HepG2 (cell line): ENCODE results near the gene FAM20A. TPM values are rescaled to one million over a fixed set of nuclear protein-coding genes. Genes with fewer than 3 reads are reported as not detected.

Source experiments
- ASH2L ChIP-seq: fragments of 300-600, 200-600 bp; sonication (generic); IDR thresholded peaks from 2 replicates; pipeline ENCODE4 v1.7.0; 2017; ENCODE audit warnings: low read depth, mild to moderate bottlenecking, moderate library complexity, mixed read lengths, low read length; ENCODE audit not compliant: insufficient read length
- ATAD3A ChIP-seq: sonication (generic); formaldehyde crosslinking; IDR thresholded peaks from 2 replicates; pipeline ENCODE4 v1.4.0; 2020; ENCODE audit warnings: missing genetic modification reagents
- CSRNP2 ChIP-seq: sonication (generic); formaldehyde crosslinking; conservative IDR thresholded peaks from 2 replicates; pipeline ENCODE4 v1.8.0; 2022; ENCODE audit warnings: low read depth, missing genetic modification reagents
- DRAP1 ChIP-seq: IDR thresholded peaks from 2 replicates; pipeline ENCODE4 v1.6.1; 2016; ENCODE audit warnings: missing genetic modification reagents, missing compliant biosample characterization
- MEF2D ChIP-seq: sonication (generic); formaldehyde crosslinking; IDR thresholded peaks from 2 replicates; pipeline ENCODE4 v1.5.1; 2020; ENCODE audit warnings: mild to moderate bottlenecking, missing genetic modification reagents
- MEIS1 ChIP-seq: sonication (generic); formaldehyde crosslinking; IDR thresholded peaks from 2 replicates; pipeline ENCODE4 v1.9.0; 2021; ENCODE audit warnings: mild to moderate bottlenecking, missing genetic modification reagents, moderate library complexity, borderline replicate concordance
- POGZ ChIP-seq: sonication (generic); formaldehyde crosslinking; IDR thresholded peaks from 2 replicates; pipeline ENCODE4 v1.4.0; 2020; ENCODE audit warnings: mild to moderate bottlenecking, missing genetic modification reagents
- RFXAP ChIP-seq: sonication (generic); formaldehyde crosslinking; IDR thresholded peaks from 2 replicates; pipeline ENCODE4 v1.4.0; 2020; ENCODE audit warnings: missing genetic modification reagents, borderline replicate concordance
- SOX6 ChIP-seq, 2 experiments: fragments of 450-650 bp in 1 of 2; sonication (generic) in 1 of 2; formaldehyde crosslinking in 1 of 2; IDR thresholded peaks; 2 replicates each; pipeline versions ENCODE4 v1.4.0 to v1.6.1; 2017 to 2020; ENCODE audit warnings: antibody characterized with exemption in 1 of 2, mild to moderate bottlenecking in 1 of 2, missing genetic modification reagents in 1 of 2
- ZNF292 ChIP-seq: sonication (generic); formaldehyde crosslinking; IDR thresholded peaks from 2 replicates; pipeline ENCODE4 v1.8.1; 2022; ENCODE audit warnings: mild to moderate bottlenecking, low read depth, missing genetic modification reagents, borderline replicate concordance
- ZNF407 ChIP-seq: sonication (generic); formaldehyde crosslinking; IDR thresholded peaks from one replicate; pipeline ENCODE4 v1.5.1; 2020; ENCODE audit warnings: mild to moderate bottlenecking, missing genetic modification reagents; ENCODE audit errors: not compliant biosample characterization
- ZNF577 ChIP-seq: sonication (generic); formaldehyde crosslinking; IDR thresholded peaks from 2 replicates; pipeline ENCODE4 v1.4.0; 2020; ENCODE audit warnings: mild to moderate bottlenecking, low read depth, missing genetic modification reagents, borderline replicate concordance
- ZNF580 ChIP-seq: IDR thresholded peaks from 2 replicates; pipeline ENCODE4 v1.6.1; 2016; ENCODE audit warnings: low read depth, borderline replicate concordance
- ZNF660 ChIP-seq: sonication (generic); formaldehyde crosslinking; IDR thresholded peaks from 2 replicates; pipeline ENCODE4 v1.5.1; 2020; ENCODE audit warnings: mild to moderate bottlenecking, low read depth, missing genetic modification reagents, borderline replicate concordance
- ZNF678 ChIP-seq: sonication (generic); formaldehyde crosslinking; IDR thresholded peaks from 2 replicates; pipeline ENCODE4 v1.4.0; 2020; ENCODE audit warnings: mild to moderate bottlenecking, missing genetic modification reagents
- ZNF747 ChIP-seq: sonication (generic); formaldehyde crosslinking; IDR thresholded peaks from 2 replicates; pipeline ENCODE4 v1.8.1; 2023; ENCODE audit warnings: missing genetic modification reagents, mild to moderate bottlenecking, borderline replicate concordance
- polyA plus RNA-seq, 8 experiments: library from polyadenylated mRNA; depleted of rRNA in 3 of 8; stranded (reverse) in 7 of 8; unstranded in 1 of 8; fragments of >200 nt; fragmentation: Illumina TruSeq in 4 of 8; extraction: Trizol in 4 of 8; gene quantifications; 2 replicates each; pipeline versions ENCODE4 v1.2.1 to v1.2.3, GENCODE V29; 2011 to 2016; ENCODE audit warnings: low read depth in 4 of 8, missing spikeins in 1 of 8, mixed read lengths in 1 of 8; ENCODE audit not compliant: insufficient read depth in 1 of 8
- total RNA-seq, 5 experiments: library from RNA; depleted of rRNA; stranded (reverse); fragments of >200 nt; fragmentation: Illumina TruSeq; extraction: Trizol; gene quantifications; 2 replicates each; pipeline ENCODE4 v1.2.3, GENCODE V29; 2016; ENCODE audit warnings: low read depth in 1 of 5

Gene FAM20A
- total and polyA plus RNA-seq, 2 of the 13 experiments (the other 11 are each of a cell fraction or from before 2014, with no cell fraction given) = 9.3 to 20.7 TPM

GRCh38 chr17:68509141-68510057, 91.8 kb downstream of the FAM20A start (continued):
- TF ChIP-seq ZNF747 (CRISPR knock-in tag) = peak; percentile 36; the same call in 1 of the 2 replicates
- TF ChIP-seq MEF2D (CRISPR knock-in tag) = no peak
- no peak for TF ChIP-seq ASH2L
- TF ChIP-seq DRAP1 (CRISPR knock-in tag) = 0 out of 2 replicates have a peak, but pooled peaks have one; percentile 63
- peak; percentile 92 for TF ChIP-seq ZNF292 (CRISPR knock-in tag)
- TF ChIP-seq POGZ (CRISPR knock-in tag) = no peak
- no peak for TF ChIP-seq ZNF577 (CRISPR knock-in tag)
- TF ChIP-seq ATAD3A (CRISPR knock-in tag) = no peak
- TF ChIP-seq ZNF660 (CRISPR knock-in tag) = no peak
- no peak; the same call in 1 of the 2 replicates for TF ChIP-seq MEIS1 (CRISPR knock-in tag)
- no peak for TF ChIP-seq ZNF407 (CRISPR knock-in tag)
- 0 out of 2 replicates have a peak, but pooled peaks have one; percentile 53 for TF ChIP-seq ZNF580 (CRISPR knock-in tag)
- no peak for TF ChIP-seq CSRNP2 (CRISPR knock-in tag)
- no peak for TF ChIP-seq SOX6 (IDR thresholded peaks at IDR 0.05)
- peak; percentile 71 for TF ChIP-seq SOX6 (CRISPR knock-in tag; IDR thresholded peaks at IDR 0.05)
- no peak for TF ChIP-seq RFXAP
- TF ChIP-seq ZNF678 (CRISPR knock-in tag) = no peak
